GM21576 (cell line): ENCODE data around the gene SLC3A2.
A peak's percentile ranks its signal among the peaks of the same experiment; 100 is the strongest.

Source experiments
- ATAC-seq: cut with Tn5 transposase; IDR thresholded peaks from one replicate; pipeline ENCODE4 v1.9.1; 2021; ENCODE audit warnings: mild to moderate bottlenecking, moderate library complexity; ENCODE audit not compliant: unreplicated experiment

Gene SLC3A2

GRCh38 chr11:62879235-62879978 lies 1.3 kb upstream of the SLC3A2 start:
- no peak for ATAC-seq

GRCh38 chr11:62880231-62880802 lies 379 bp upstream of the SLC3A2 start:
- peak; percentile 13 for ATAC-seq

- peak; percentile 44 for ATAC-seq
These were observed 1.1 kb downstream of the SLC3A2 start for GRCh38 chr11:62881579-62882430.

- no peak for ATAC-seq
These were observed 1.7 kb downstream of the SLC3A2 start for GRCh38 chr11:62882431-62882749.

GRCh38 chr11:62882788-62883501 lies 2.2 kb downstream of the SLC3A2 start:
- no peak for ATAC-seq

GRCh38 chr11:62883673-62884072 lies 3.0 kb downstream of the SLC3A2 start:
- no peak for ATAC-seq

- no peak for ATAC-seq
These were observed 4.5 kb downstream of the SLC3A2 start for GRCh38 chr11:62885137-62885750.

GRCh38 chr11:62888406-62888805 lies 7.7 kb downstream of the SLC3A2 start:
- ATAC-seq: no peak

GRCh38 chr11:62889126-62889483 lies 8.4 kb downstream of the SLC3A2 start:
- no peak for ATAC-seq

- ATAC-seq: no peak
These were observed 9.1 kb downstream of the SLC3A2 start for GRCh38 chr11:62889484-62890437.

- no peak for ATAC-seq
These were observed 11.6 kb downstream of the SLC3A2 start for GRCh38 chr11:62892077-62892922.

GRCh38 chr11:62895501-62895900 lies 14.8 kb downstream of the SLC3A2 start:
- ATAC-seq: no peak

GRCh38 chr11:62896049-62896448 lies 15.4 kb downstream of the SLC3A2 start:
- no peak for ATAC-seq

- no peak for ATAC-seq
These were observed 16.6 kb downstream of the SLC3A2 start for GRCh38 chr11:62897311-62897710.

GRCh38 chr11:62898027-62898426 lies 17.3 kb downstream of the SLC3A2 start:
- no peak for ATAC-seq

GRCh38 chr11:62902932-62903331 lies 22.2 kb downstream of the SLC3A2 start:
- ATAC-seq: no peak

GRCh38 chr11:62905296-62905695 lies 24.6 kb downstream of the SLC3A2 start:
- no peak for ATAC-seq

- peak; percentile 58 for ATAC-seq
These were observed 25.3 kb downstream of the SLC3A2 start for GRCh38 chr11:62905927-62906531.
